ENCODE measurements around the gene ARL4A.
"Not testable (repeated sequence)": the region's sequence is repeated elsewhere in the genome, so short reads cannot be mapped to it uniquely, and the experiment has no call there.

Gene ARL4A

DNA sequence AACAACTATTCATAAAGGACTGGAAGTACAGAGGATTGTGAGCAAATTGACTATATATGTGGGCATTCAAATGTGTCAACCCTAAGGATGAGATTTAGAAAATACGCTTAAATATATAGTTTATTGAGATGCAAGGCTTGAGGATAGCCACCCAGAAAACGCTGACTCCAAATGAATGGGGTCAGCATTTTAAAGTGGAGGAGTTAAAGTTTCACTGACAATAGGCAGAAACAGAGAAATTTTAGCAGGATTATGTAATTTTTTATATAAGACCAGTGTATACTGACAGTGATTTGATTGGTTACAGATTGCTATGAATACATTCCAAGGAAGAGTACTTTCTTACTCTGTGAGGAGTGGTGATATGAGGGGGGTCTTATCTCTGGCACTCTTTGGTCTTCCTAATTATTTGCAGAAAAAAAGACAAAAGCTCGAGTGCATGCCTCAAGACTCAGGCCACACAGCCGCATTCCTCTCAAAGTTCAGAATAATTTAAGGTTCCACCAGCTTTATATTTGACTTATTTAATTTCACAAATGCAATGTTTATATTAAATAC, 38.6 kb upstream of the ARL4A start:
- H3K9me3 Mint-ChIP-seq: no peaks in the 10 kb centered on the region
- H3K27ac Mint-ChIP-seq (ENCODE audit: low read depth): no peak overlapping the region
- ATAC-seq (replicated peaks; ENCODE audit: extremely low read depth, poor library complexity, severe bottlenecking) (no peak), DNase-seq (ENCODE audit: low spot score in 2 of 2) (no peak)
- no peaks in the 10 kb centered on the region for H3K4me1 Mint-ChIP-seq
- no peaks in the 10 kb centered on the region for H3K27me3 Mint-ChIP-seq
- no peak overlapping the region for H3K4me3 Mint-ChIP-seq
- H3K36me3 Mint-ChIP-seq (ENCODE audit: insufficient read depth): no peaks in the 10 kb centered on the region

DNA sequence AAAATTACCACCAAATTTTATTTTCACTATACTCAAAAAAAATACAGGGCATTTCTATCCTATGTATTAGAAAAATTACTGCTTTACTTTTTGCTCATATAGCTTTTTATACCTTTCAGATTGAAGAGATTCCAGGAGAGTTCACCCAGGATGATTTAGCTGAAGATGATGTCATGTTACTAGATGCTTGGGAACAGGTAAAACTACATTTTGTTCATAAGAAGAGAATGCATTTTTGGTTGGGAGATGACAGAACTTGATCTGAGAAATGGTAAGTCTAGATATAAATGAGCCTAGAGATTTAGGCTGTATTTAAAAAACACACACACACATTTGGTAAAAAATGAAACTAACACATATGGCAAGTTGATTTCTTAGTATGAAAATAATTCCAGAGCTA, 38.1 kb upstream of the ARL4A start:
- no peak for ATAC-seq (replicated peaks; ENCODE audit: extremely low read depth, poor library complexity, severe bottlenecking)
- Mint-ChIP-seq H3K4me3 (no peak overlapping the region), H3K36me3 (ENCODE audit: insufficient read depth) (no peaks in the 10 kb centered on the region), H3K27ac (ENCODE audit: low read depth) (no peak overlapping the region), H3K27me3 (no peaks in the 10 kb centered on the region), H3K9me3 (no peaks in the 10 kb centered on the region), H3K4me1 (no peaks in the 10 kb centered on the region)
- DNase-seq (ENCODE audit: low spot score in 2 of 2): no peak

DNA sequence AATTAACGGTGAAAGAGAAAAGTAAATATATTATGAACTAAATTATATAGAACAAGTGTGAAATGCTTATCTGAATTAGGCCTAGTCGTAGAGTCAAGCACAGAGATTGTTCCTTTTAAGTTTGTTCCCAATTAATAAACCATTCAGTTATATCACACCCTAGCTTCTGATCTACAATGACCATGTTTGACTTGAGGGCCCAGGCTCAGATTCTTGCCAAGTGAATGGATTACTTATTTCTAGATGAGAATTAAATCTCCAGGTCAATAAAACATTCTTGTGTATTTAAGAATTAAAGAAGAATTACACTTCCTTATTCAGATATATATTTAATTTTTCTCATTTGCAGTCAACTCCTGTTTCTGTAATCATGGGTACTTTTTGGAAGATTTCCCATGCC, 37.4 kb upstream of the ARL4A start:
- ATAC-seq (replicated peaks; ENCODE audit: extremely low read depth, poor library complexity, severe bottlenecking): no peak
- no peaks in the 10 kb centered on the region for H3K9me3 Mint-ChIP-seq
- DNase-seq (ENCODE audit: low spot score in 2 of 2): no peak
- H3K27me3 Mint-ChIP-seq: no peaks in the 10 kb centered on the region
- no peaks in the 10 kb centered on the region for H3K4me1 Mint-ChIP-seq
- no peak overlapping the region for H3K4me3 Mint-ChIP-seq
- no peaks in the 10 kb centered on the region for H3K36me3 Mint-ChIP-seq (ENCODE audit: insufficient read depth)
- H3K27ac Mint-ChIP-seq (ENCODE audit: low read depth): no peak overlapping the region

GRCh38 chr7:12653110-12653509, 34.3 kb upstream of the ARL4A start:
- Mint-ChIP-seq H3K4me1 (no peaks in the 10 kb centered on the region), H3K36me3 (ENCODE audit: insufficient read depth) (no peaks in the 10 kb centered on the region), H3K27ac (ENCODE audit: low read depth) (no peak overlapping the region), H3K9me3 (no peaks in the 10 kb centered on the region), H3K27me3 (no peaks in the 10 kb centered on the region), H3K4me3 (no peak overlapping the region)
- no peak for DNase-seq (ENCODE audit: low spot score in 2 of 2)
- no peak for ATAC-seq (replicated peaks; ENCODE audit: extremely low read depth, poor library complexity, severe bottlenecking)

- H3K4me3 Mint-ChIP-seq: no peak overlapping the region
- H3K4me1 Mint-ChIP-seq: no peaks in the 10 kb centered on the region
- no peak overlapping the region for H3K27ac Mint-ChIP-seq (ENCODE audit: low read depth)
- no peaks in the 10 kb centered on the region for H3K27me3 Mint-ChIP-seq
- ATAC-seq (replicated peaks; ENCODE audit: extremely low read depth, poor library complexity, severe bottlenecking) (no peak), DNase-seq (ENCODE audit: low spot score in 2 of 2) (no peak)
- H3K9me3 Mint-ChIP-seq: no peaks in the 10 kb centered on the region
- no peaks in the 10 kb centered on the region for H3K36me3 Mint-ChIP-seq (ENCODE audit: insufficient read depth)
Observed at GRCh38 chr7:12653518-12653917, 33.9 kb upstream of the ARL4A start.

- no peak for ATAC-seq (replicated peaks; ENCODE audit: extremely low read depth, poor library complexity, severe bottlenecking)
Observed at GRCh38 chr7:12655161-12655560, 32.3 kb upstream of the ARL4A start.

GRCh38 chr7:12660423-12660822, 27.0 kb upstream of the ARL4A start:
- H3K27me3 Mint-ChIP-seq; DNase-seq (ENCODE audit: low spot score in 2 of 2); H3K36me3 Mint-ChIP-seq (ENCODE audit: insufficient read depth); H3K4me3 Mint-ChIP-seq; H3K9me3 Mint-ChIP-seq; H3K27ac Mint-ChIP-seq (ENCODE audit: low read depth); H3K4me1 Mint-ChIP-seq; ATAC-seq (replicated peaks; ENCODE audit: extremely low read depth, poor library complexity, severe bottlenecking): not testable (repeated sequence)

More at GRCh38 chr7:12655161-12655560, 32.3 kb upstream of the ARL4A start:
- H3K4me3 Mint-ChIP-seq: no peak overlapping the region
- no peak for DNase-seq (ENCODE audit: low spot score in 2 of 2)
- H3K27me3 Mint-ChIP-seq: no peaks in the 10 kb centered on the region
- H3K4me1 Mint-ChIP-seq: no peaks in the 10 kb centered on the region
- no peaks in the 10 kb centered on the region for H3K9me3 Mint-ChIP-seq
- H3K36me3 Mint-ChIP-seq (ENCODE audit: insufficient read depth): no peaks in the 10 kb centered on the region
- no peak overlapping the region for H3K27ac Mint-ChIP-seq (ENCODE audit: low read depth)

DNA sequence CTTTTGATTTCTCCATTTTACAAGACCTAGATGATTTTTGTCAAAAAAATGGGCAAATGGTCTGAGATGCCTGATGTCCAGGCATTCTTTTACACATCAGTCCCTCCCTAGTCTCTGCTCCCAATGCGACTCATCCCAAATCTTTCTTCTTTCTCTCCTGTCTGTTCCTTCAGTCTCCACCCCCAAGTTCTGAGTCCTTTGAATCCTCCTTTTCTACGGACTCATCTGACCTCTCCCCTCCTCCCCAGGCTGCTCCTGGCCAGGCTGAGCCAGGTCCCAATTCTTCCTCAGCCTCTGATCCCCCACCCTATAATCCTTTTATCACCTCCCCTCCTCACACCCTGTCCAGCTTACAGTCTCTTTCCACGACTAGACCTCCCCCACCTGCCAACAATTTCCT, 26.4 kb upstream of the ARL4A start:
- not testable (repeated sequence) for H3K27ac Mint-ChIP-seq (ENCODE audit: low read depth); H3K36me3 Mint-ChIP-seq (ENCODE audit: insufficient read depth); DNase-seq (ENCODE audit: low spot score in 2 of 2); H3K4me3 Mint-ChIP-seq; H3K27me3 Mint-ChIP-seq; H3K4me1 Mint-ChIP-seq; ATAC-seq (replicated peaks; ENCODE audit: extremely low read depth, poor library complexity, severe bottlenecking); H3K9me3 Mint-ChIP-seq

GRCh38 chr7:12661581-12661980, 25.9 kb upstream of the ARL4A start:
- H3K27ac Mint-ChIP-seq (ENCODE audit: low read depth): no peak overlapping the region
- H3K9me3 Mint-ChIP-seq: no peaks in the 10 kb centered on the region
- H3K27me3 Mint-ChIP-seq: no peaks in the 10 kb centered on the region
- no peaks in the 10 kb centered on the region for H3K4me1 Mint-ChIP-seq
- no peaks in the 10 kb centered on the region for H3K36me3 Mint-ChIP-seq (ENCODE audit: insufficient read depth)
- H3K4me3 Mint-ChIP-seq: no peak overlapping the region
- DNase-seq (ENCODE audit: low spot score in 2 of 2): no peak
- no peak for ATAC-seq (replicated peaks; ENCODE audit: extremely low read depth, poor library complexity, severe bottlenecking)

- no peak for DNase-seq (ENCODE audit: low spot score in 2 of 2)
- peaks cover 18% of the 10 kb centered on the region for H3K27me3 Mint-ChIP-seq
- H3K36me3 Mint-ChIP-seq (ENCODE audit: insufficient read depth): peaks cover 2% of the 10 kb centered on the region
- ATAC-seq (replicated peaks; ENCODE audit: extremely low read depth, poor library complexity, severe bottlenecking): no peak
- no peak overlapping the region for H3K4me3 Mint-ChIP-seq
- H3K27ac Mint-ChIP-seq (ENCODE audit: low read depth): no peak overlapping the region
- no peaks in the 10 kb centered on the region for H3K9me3 Mint-ChIP-seq
- H3K4me1 Mint-ChIP-seq: peaks cover 5% of the 10 kb centered on the region
Observed at GRCh38 chr7:12670000-12670729, 17.3 kb upstream of the ARL4A start.

GRCh38 chr7:12670743-12671520, 16.5 kb upstream of the ARL4A start:
- Mint-ChIP-seq H3K9me3 (no peaks in the 10 kb centered on the region), H3K27me3 (peaks cover 18% of the 10 kb centered on the region), H3K27ac (ENCODE audit: low read depth) (no peak overlapping the region), H3K4me3 (no peak overlapping the region), H3K36me3 (ENCODE audit: insufficient read depth) (peaks cover 2% of the 10 kb centered on the region), H3K4me1 (peaks cover 8% of the 10 kb centered on the region)
- DNase-seq (ENCODE audit: low spot score in 2 of 2) (no peak), ATAC-seq (replicated peaks; ENCODE audit: extremely low read depth, poor library complexity, severe bottlenecking) (no peak)

GRCh38 chr7:12673436-12673835, 14.0 kb upstream of the ARL4A start:
- H3K4me3 Mint-ChIP-seq; ATAC-seq (replicated peaks; ENCODE audit: extremely low read depth, poor library complexity, severe bottlenecking); H3K9me3 Mint-ChIP-seq; H3K27ac Mint-ChIP-seq (ENCODE audit: low read depth); H3K36me3 Mint-ChIP-seq (ENCODE audit: insufficient read depth); H3K4me1 Mint-ChIP-seq; DNase-seq (ENCODE audit: low spot score in 2 of 2): not testable (repeated sequence)
- peaks cover 18% of the 10 kb centered on the region for H3K27me3 Mint-ChIP-seq

DNA sequence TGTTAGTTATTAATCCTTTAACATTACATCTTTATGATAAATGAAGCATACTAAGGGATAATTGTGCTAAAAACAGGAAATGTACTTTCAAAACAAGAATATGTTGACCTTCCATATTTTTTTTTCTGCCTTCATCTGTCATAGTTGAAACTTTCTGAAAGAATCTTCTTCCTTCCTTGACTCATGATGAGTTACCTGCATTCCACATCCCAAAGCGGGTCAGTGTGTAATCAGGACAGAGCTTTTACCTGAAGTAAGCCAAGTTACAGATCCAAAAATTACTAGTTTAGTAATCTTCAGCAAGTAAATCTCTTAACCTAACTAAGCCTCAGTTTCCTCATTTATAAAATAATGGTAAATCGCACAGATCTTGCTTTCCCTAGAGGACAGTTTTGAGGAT, 13.4 kb upstream of the ARL4A start:
- no peak overlapping the region for H3K4me3 Mint-ChIP-seq
- H3K9me3 Mint-ChIP-seq: no peaks in the 10 kb centered on the region
- ATAC-seq (replicated peaks; ENCODE audit: extremely low read depth, poor library complexity, severe bottlenecking) (no peak), DNase-seq (ENCODE audit: low spot score in 2 of 2) (no peak)
- H3K27ac Mint-ChIP-seq (ENCODE audit: low read depth): no peak overlapping the region
- H3K27me3 Mint-ChIP-seq: peaks cover 18% of the 10 kb centered on the region
- peaks cover 2% of the 10 kb centered on the region for H3K36me3 Mint-ChIP-seq (ENCODE audit: insufficient read depth)
- peaks cover 8% of the 10 kb centered on the region for H3K4me1 Mint-ChIP-seq
